Ovary (tissue), 3 donors: ENCODE results near the gene SPATC1L.
"Not testable (repeated sequence)": the region's sequence is repeated elsewhere in the genome, so short reads cannot be mapped to it uniquely, and the experiment has no call there.

Experiments used
- CTCF ChIP-seq, 3 donors: fragments of 450-650 bp in 2 of 3; fragments of 200-600 bp in 1 of 3; IDR thresholded peaks; one replicate each; pipeline versions ENCODE4 v1.5.1 to v1.8.0; 2016 to 2022; ENCODE audit warnings: antibody characterized with exemption in 3 of 3, mild to moderate bottlenecking in 1 of 3
- EP300 ChIP-seq: sonication (generic); formaldehyde crosslinking; IDR thresholded peaks from one replicate; pipeline ENCODE4 v1.6.1; 2017; ENCODE audit warnings: antibody characterized with exemption
- POLR2A ChIP-seq: fragments of 450-650 bp; IDR thresholded peaks from one replicate; pipeline ENCODE4 v1.6.1; 2017; ENCODE audit warnings: antibody characterized with exemption, mild to moderate bottlenecking, moderate library complexity
- donor health status: DM: no; HTN: no; CAD: no.

GRCh38 chr21:46170436-46171193 lies 13.6 kb downstream of the SPATC1L start:
- not testable (repeated sequence) for TF ChIP-seq EP300; CTCF (IDR thresholded peaks at IDR 0.05); POLR2A
